Dermis microvascular lymphatic vessel endothelial cell (primary cell): ENCODE results near the gene HYOU1. TPM values are rescaled to one million over a fixed set of nuclear protein-coding genes. Genes with fewer than 3 reads are reported as not detected.
A peak's percentile ranks its signal among the peaks of the same experiment; 100 is the strongest.
"Not testable (repeated sequence)": the region's sequence is repeated elsewhere in the genome, so short reads cannot be mapped to it uniquely, and the experiment has no call there.

Experiments
- DNase-seq, 2 donors: peaks; one replicate each; pipeline versions ENCODE4 v3.0.0 to v3.0.0-alpha.2; 2010; ENCODE audit warnings: low read depth in 2 of 2
- total RNA-seq: library from RNA; depleted of rRNA; stranded (reverse); fragments of >200 nt; gene quantifications from 2 replicates; pipeline ENCODE4 v1.2.1, GENCODE V29; 2014

HYOU1 gene
- total RNA-seq, 1 donor from 2014 or later = 146 TPM

DNA sequence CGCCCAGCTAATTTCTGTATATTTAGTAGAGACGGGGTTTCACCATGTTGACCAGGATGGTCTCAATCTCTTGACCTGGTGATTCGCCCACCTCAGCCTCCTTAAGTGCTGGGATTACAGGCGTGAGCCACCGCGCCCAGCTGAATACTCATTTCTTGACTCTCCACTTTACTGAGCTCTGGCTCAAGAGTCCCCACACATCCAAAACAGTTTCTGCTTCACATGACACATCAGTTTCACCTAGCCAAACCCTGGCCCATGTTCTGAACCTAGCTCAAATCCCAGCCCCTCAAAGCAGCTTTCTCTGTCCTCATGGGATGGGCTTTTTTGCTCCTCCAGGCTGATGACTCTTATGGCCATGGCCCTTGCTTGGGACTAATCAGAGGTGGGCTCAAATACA, 9.8 kb downstream of the HYOU1 start:
- DNase-seq = no peak

DNA sequence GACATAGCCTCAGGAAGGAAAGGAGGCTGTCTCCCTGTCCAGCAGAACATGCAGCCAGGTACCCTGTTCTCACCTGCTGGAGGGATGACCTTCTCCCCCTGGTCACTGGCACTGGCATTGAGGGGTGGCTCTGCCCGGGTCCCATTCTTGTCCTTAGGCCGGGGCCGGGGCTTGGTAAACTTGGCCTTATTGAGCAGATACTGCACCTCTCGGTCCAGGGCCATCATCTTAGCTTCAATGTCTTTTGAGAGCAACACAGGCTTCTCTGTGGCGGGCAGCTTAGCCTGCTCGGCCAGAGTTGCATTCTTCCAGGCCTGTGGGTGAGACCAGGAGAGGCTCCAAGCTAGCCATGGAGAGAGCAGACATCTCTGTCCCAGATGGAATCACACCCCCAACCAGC, 10.5 kb downstream of the HYOU1 start:
- no peak for DNase-seq

DNA sequence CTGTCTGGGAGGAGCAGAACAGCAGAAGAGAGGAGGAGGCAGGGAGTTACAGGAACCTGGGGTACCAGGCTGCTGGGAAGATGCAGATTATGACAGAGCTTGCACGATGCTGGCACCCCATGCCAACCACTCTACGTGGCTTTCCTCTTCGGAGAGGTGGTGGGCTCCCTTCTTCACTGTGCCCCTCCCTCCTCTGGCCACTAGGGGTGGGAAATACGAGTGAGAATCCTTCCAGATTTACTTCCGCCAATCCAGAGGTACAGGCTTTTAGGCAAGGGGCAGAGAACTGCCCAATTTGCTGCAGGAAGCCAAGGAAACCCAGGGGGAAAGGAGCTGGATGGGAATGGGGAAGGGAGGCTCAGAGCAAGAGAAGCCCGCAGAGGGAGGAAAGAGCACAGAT, 12.3 kb downstream of the HYOU1 start:
- DNase-seq = no peak

DNA sequence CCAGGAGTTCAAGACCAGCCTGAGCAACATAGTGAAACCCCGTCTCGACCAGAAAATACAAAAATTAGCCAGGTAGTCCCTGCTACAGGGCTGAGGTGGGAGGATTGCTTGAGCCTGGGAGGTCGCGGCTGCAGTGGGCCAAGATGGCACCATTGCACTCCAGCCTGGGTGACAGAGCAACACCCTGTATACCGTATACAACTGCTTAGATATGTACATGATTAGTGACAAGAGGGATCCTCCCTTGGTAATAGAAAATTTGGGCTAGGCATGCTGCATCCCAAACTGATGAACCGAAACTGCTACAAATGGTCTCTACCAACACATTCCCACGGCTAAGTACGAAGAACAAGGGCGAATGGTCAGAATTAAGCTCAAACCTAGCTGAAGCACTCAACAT, 14.1 kb downstream of the HYOU1 start:
- DNase-seq = no peak

DNA sequence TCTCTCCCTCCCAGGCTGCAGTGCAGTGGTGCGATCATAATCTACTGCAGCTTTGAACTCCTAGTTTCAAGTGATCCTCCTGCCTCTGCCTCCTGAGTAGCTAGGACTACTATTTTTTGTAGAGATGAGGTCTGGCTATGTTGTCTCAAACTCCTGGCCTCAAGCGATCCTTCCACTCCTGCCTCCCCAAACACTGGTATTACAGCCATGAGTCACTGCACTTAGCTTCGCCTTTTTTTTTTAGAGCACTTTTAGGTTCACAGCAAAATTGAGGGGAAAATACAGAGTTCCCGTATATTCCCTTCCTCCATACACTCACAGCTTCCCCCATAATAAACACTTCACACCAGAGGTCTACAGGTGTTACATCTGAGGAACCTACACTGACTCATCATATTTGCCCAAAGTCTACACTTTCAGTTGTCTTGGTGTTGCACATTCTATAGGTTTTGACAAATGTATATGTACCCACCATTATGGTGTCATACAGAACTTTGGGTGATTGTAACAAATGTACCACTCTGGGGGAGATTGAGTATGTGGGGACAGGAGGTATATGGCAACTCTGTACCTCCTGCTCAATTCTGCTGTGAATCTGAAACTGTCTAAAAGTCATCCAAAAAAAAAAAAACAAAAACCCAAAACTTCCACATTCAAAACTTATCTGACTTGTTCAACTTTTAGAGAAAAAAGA, 15.0 kb downstream of the HYOU1 start:
- DNase-seq = no peak

DNA sequence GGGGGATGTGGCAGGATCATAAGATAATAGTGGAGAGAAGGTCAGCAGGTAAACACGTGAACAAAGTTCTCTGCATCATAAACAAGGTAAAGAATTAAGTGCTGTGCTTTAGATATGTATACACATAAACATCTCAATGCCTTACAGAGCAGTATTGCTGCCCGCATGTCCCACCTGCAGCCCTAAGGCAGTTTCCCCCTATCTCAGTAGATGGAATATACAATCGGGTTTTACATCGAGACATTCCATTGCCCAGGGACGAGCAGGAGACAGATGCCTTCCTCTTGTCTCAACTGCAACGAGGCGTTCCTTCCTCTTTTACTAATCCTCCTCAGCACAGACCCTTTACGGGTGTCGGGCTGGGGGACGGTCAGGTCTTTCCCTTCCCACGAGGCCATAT, 17.5 kb downstream of the HYOU1 start:
- DNase-seq = not testable (repeated sequence)

DNA sequence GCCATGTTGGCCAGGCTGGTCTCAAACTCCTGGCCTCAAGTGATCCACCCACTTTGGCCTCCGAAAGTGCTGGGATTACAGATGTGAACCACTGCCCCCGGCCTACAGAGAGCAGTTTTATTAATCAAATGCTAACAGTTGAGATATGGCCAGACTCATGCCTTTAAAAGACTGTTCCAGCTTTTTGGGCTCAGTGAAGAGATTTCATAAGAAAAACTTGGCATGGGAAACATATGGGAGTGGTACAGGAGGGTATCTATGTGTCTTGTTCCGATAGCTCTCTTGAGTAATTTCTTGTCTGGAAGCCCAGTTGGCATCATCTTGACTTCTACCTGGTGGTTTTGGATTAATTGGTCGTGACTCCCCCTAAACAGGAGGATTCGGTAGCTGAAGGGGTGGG, 18.1 kb downstream of the HYOU1 start:
- no peak for DNase-seq

DNA sequence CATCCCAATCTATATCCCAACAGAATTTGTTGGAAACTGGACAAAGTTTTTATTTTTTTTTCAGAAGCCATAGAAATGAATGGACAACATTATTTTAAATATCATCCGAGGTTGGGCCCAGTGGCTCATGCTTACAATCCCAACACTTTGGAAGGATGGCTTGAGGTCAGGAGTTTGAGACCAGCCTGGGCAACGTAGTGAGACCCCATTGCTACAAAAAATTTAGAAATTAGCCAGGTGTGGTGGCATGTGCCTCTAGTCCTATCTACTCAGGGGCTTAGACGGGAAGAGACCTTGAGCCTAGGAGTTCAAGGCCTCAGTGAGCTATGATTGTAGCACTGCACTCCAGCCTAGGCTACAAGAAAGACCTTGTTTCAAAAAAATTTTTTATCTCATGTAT, 22.2 kb downstream of the HYOU1 start:
- no peak for DNase-seq

DNA sequence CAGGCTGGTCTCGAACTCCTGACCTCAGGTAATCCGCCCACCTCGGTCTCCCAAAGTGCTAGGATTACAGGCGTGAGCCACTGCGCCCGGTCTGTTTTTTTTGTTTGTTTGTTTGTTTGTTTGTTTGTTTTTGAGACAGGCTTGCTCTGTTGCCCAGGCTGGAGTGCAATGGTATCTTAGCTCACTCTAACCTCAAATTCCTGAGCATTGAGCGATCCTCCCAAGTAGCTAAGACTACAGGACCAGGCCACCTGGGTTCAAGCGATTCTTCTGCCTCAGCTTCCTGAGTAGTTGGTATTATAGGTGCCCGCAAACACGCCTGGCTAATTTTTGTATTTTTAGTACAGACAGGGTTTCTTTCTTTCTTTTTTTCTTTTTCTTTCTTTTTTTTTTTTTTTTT, 23.6 kb downstream of the HYOU1 start:
- DNase-seq = not testable (repeated sequence)

DNA sequence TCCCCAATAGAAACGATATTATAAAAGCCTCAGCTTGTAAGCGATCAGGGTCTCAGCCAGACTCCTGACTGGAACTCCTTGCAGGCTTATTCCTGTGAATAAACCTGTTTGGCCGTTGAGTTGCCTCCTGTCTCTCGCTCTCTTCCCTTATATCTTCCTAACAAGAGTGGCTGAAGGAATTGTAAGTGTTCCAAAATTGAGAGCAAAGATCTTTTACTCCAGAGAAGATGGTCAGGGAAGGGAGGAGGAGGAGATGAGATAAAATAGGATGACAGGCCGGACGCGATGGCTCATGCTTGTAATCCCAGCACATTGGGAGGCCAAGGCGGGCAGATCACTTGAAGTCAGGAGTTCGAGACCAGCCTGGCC, 25.1 kb downstream of the HYOU1 start:
- DNase-seq = no peak

DNA sequence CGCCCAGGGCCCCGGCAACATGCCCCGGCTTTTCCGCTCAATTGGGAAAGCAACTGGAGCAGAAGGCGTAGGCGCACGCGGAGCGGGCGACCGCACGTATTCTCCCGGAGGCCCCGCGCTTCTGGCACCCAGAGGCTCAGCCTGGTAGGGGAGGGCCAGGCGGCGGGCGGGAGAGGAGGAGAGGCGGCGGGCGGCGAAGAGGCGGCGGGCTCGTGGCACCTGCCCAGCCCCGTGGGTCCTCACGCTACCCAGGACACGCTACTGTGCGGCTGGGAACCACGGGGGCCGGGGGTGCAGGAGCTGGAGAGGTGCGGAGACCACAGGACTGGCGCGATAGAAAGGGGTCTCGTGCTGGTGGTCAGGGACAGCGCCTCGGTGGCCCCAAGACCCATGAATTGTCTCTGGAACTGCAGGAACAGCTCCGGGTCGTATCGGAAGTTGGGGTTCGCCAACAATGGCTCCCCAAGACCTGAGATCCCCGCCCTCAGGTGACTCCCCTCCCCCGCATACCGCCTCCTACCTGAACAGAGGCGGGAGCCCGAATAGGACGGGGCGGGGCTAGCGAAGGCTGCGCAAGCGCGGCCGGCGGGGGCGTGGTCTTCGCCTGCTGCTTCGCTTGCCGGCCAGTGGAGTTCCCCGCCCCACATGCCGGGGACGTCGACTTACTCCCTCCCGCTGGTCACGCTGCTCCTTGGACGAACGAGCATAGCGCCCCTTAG, 26.5 kb downstream of the HYOU1 start, which contains the start of gene SLC37A4:
SLC37A4 (minus strand) TSS at position 549 of the 719 bp plus-strand sequence.
- peak; percentile 93 to 97 for DNase-seq

DNA sequence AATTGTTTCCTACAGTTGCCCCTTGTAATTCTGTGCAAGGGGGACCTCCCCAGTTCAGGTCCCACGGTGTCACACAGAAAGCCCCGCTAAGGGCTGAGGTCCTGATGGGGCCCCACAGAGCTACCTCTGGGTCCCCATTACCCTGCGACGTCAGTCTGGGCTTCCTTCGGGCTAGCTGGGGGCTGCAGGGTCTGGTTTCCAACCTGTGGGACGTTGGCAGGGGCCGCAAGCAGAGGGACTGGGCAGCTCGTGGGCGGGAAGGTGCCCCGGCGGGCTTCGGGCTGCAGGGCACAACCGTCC, 27.0 kb downstream of the HYOU1 start:
- no peak for DNase-seq

DNA sequence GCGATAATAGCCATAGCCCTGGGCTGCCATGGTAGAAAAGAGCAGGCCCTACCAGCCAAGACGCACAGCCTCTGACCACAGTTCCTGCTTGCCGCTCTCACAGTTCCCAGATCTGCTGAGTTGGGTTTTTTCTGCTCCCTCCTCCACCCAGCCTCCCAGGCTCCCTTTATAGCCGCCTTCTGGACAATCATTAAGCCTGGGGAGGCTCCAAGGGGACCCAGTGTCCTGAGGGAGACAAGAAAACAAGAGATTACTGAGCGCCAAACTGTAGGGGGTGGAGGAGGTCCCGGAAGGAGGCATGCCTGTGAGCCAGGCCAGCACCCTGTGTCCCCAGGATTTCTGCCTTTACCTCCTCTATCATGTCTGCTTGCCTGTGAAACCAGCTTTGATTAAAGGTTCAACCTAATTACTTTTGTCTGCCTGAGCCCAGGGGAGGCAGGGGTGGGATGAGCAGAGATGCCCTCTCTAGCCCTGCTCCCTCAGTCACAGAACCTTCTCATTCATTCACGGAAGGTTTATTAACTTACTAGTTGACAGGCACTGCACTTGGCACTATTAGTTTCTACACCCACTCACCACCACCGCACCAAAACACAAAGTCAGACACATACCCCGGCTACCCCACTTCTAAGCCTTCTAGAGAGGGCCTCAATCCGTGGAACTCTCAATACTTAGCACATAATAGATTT, 27.5 kb downstream of the HYOU1 start:
- DNase-seq = no peak

DNA sequence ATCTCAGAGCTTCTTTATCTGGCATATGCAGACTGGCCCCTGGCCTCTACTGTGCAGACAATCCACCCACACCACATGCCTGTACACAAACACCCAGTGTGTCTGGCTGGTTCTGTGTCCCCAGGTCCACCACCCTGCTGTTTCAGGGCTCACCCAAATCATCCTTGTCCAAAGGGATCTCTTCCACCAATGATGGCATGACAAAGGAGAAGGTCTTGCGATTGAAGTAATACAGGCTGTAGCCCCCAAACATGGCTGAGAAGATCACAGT, 28.0 kb downstream of the HYOU1 start:
- DNase-seq = no peak

DNA sequence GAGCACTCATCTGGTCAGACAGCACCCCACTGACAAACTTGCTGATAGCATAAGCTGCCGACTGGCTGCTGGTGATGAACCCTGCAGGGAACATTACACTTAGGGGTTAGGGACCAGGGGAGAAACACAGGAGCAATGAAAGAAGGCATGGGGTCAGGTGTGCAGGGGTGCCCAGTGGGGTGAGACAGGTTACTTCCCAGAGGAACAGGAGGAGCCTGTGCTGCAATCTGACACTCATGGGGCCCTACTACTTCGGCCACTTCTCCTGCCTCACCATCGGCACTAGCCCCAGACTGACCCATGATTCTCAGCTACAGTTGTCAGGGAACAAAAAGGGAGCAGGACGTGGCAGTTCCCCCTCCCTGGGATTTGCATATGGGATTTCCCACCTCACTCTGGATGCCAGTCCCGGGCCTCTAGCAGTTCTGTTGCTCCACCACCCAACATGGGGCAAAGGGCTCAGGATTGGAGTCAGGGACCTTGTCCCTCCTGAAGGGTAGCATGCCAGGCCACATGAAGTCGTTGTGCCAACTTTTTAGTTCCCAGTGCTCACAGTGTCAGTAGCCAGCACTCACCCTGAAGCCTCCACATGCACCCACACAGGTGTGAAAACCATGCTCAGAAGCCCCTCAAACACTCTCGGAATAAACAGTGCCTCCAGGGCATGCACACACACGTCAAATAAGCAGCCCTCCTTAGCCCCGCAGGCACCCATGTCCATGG, 28.5 kb downstream of the HYOU1 start:
- DNase-seq = no peak

DNA sequence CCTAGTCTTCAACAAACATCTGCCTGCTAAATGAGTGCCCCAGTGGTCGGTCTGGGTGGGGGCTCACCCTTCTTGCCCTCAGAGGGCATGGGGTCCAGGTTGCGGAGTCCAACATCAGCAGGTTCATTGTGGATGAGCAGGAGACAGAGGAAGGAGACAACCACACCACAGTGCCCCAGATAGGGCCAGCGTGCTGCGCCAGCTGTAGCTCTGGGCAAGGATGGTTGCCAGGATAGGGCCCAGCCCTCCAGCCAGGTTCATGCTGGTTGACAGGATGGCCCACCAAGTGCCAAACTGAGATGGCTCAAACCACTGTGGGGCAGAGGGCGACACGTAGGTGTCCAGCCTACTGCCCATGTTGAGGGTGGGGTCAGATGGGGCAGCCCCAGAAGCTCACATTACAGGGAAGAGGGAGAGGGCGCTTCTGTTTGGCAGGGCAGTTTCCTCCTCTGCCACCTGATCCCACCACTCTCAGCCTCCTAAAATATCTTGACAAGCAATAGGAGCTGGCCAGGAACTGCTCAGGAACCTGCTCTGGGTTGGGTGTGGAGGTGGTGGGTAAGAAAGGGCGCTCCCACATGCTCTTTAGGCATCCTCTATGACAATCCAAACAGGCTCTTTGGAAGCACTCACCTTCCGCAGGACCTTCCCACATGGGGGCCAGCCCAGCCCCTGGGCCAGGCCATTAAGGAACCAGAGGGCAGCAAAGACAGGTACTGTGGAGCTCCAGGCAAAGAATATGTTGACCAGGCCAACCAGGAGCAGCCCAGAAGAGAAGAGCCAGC, 29.3 kb downstream of the HYOU1 start:
- no peak for DNase-seq

DNA sequence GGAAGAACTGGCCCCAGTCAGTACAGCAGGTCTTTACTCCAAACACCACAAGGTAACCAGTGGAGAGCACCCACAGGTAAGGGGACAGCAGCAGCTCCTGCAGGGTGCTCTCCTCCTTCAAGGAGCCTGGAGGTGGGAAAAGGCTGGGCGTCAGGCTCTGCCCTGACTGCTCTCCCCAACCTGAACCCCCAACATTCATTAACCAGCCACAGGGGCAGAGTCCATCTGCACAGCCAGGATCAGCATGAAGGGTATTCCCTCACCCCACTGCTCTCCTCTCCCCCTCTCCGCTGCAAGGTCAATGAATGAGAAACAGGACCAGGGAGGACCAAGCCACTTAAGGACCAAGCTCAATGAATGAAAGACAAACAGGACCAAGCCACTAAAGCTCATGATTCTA, 30.0 kb downstream of the HYOU1 start:
- no peak for DNase-seq

DNA sequence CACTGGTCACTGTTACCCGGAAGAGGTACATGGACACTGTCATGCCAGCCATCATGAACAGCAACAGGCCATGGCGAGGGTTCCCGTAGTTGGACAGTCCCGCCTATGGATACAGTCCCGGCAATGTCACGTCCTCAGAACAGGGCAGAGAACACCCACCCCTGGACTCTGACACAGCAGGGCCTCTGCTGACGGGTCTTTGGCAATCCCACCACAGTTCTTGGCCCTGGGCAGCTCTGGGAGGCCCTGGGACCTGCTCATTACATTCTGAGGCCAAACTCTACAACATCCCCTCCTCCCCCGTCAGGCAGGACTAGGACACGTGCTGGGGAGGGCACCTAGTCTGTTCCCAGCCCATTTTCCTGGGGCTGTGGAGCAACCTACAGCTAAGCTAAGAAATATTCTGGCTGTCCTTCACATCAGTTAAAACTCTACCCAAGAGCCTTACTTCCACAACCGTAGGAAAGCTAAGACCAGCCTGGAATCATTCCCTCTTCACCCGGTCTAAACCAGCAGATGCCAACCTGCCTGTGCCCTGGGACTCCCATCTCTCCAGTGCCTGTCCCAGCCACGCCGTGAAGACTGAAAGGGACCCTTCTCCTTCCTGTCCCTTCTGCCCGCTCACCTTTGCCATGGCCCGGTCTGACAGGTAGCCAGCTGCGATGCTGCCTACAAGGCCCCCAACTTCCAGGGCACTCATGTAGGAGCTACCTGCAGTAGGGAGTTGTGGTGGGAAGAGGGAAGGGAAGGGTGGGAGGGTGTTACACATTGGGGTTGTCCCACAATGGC, 30.8 kb downstream of the HYOU1 start:
- DNase-seq = no peak

DNA sequence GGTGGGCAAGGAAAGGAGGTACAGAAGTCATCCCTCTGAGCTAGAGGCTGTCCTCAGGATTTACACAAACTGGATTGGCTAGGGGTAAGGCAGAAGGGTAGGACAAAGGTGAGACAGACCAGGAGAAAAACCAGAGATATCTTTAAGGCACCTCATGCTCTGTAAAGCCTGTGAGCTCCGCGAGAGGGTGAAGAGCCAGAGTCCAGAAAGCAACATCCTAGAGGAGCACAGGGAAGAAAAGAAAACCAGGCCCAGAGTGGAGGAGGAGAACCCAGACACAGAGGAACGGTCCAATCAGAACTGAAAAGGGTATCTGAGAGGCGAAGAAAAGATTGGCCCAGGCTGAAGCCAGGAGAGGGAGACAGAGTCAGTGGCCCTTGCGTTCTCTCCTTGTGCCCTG, 31.5 kb downstream of the HYOU1 start:
- DNase-seq = no peak

DNA sequence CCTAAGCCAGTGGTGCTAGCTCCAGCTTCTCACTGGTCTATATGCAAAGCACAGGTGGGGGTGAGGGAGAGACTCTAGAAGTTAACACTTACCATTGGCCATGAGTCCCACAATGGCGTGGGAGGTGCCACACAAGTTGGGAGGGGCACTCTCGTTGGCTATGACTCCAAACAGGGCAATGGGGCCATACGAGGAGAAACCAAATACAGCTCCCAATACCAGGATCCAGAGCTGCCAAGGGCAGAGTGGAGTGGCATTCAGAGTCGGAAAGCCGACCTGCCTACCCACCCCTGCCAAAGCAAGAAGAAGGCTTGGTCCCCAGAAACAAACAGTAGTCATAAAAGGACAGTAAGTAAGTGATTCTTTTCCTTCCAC, 31.9 kb downstream of the HYOU1 start:
- no peak for DNase-seq
